Measurements from ENCODE around the gene GLTPD2.

Gene GLTPD2

GRCh38 chr17:4771519-4772234, 17.1 kb upstream of the GLTPD2 start, which contains the start of gene TM4SF5:
TM4SF5 (plus strand) TSS chr17:4771886; CDS start chr17:4771923, 37 bp downstream.
- no peak for DNase-seq (ENCODE audit: low read depth)

GRCh38 chr17:4772235-4772613, 16.5 kb upstream of the GLTPD2 start:
- no peak for DNase-seq (ENCODE audit: low read depth)

DNA sequence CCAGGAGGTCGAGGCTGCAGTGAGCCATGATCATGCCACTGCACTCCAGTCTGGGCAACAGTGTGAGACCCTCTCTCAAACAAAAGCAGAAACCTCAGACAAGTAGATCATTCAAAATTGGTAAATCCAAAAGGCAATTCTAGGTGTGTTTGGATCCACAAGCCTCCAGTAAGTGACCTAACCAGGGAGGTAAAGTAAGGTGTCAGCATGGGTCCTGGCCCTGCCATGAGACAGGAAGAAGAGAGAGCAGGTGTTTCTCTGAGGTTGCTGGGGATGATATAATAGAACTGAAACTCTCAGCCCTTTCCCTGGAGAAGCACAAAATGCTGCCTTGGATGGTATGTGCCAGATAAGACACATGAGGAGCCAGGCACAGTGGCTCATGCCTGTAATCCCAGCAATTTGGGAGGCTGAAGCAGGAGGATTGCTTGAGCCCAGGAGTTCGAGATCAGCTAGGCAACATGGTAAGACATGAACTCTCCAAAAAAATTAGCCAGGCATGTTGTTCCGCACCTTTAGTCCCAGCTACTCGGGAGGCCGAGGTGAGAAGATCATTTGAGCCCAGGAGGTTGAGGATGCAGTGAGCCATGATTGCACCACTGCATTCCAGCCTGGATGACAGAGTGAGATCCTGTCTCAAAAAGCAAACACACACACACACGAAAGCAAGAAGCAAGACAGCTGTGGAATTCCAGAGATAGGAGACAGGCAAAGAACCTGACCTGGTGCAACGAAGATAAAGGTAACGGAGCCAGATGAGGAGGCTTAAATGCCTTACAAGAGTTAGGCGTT, 10.6 kb upstream of the GLTPD2 start:
- no peak for DNase-seq (ENCODE audit: low read depth)

GRCh38 chr17:4780325-4780955, 8.3 kb upstream of the GLTPD2 start:
- DNase-seq (ENCODE audit: low read depth) = no peak

- DNase-seq (ENCODE audit: low read depth) = no peak
These were observed 6.1 kb upstream of the GLTPD2 start for GRCh38 chr17:4782652-4783051.

DNA sequence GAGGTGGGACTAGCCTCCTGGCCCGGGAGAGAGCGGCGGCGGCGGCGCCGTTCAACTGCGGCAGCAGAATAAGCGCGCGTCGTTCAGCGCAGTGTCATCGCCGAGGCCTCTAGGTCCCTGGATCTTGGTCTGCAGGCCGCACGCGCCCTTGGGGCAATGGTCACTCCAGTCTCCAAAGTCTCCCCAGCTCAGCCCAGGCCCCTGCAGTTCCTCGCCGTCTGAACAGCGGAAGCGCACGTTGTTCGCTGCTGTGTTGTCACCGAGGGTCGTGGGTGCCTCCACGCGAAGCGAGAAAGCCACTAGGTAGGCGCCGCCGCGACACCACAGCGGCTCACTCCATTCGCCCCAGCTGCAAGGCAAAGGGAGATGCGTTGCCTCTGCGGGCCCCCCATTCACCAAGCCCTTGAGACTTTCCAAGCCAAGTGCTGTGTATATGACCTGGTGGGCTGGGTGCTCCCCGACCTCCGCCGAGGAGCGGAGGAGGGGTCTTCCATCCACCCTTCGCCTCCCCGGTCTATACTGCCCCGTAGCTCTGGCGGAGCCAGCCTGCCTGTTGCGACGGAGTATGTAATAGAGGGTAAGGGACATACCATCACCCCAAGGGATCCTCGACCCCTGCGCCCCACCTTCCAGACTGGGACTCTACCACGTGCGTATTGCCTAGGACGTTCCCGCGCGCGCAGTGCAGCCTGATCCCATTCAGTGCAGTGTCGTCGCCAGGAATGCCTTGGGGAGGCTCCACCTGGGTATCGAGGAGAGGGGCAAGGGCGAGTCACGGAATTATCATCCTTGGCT, 3.3 kb upstream of the GLTPD2 start:
- DNase-seq (ENCODE audit: low read depth) = no peak

DNA sequence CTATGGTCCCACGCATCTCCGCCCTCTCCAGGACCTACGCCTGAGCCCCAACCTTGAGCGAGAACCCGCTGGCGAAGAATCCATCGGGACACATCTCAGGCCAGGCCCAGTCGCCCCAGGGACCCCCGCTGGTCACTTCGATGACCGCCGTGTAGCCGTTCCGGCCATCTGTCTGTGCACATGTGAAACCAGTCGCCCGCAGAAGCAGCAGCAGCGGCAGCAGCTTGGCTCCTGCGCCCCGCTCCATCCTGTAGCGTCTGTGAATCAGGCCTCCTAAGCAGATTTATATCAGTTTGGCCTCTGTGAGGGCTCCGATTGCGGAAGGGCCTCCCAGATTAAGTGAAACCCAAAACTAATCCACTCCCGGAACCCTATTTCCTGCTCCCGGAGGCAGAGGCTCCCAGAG, 2.7 kb upstream of the GLTPD2 start, which contains the start of gene VMO1:
TSS of gene VMO1 (minus strand) at position 259 of the 406 bp plus-strand sequence. CDS start at position 247, 12 bp downstream.
- peak; percentile 28 for DNase-seq (ENCODE audit: low read depth)

GRCh38 chr17:4786516-4786915, 2.2 kb upstream of the GLTPD2 start:
- DNase-seq (ENCODE audit: low read depth) = no peak

- DNase-seq (ENCODE audit: low read depth) = no peak
These were observed 481 bp upstream of the GLTPD2 start for GRCh38 chr17:4788159-4788806.

DNA sequence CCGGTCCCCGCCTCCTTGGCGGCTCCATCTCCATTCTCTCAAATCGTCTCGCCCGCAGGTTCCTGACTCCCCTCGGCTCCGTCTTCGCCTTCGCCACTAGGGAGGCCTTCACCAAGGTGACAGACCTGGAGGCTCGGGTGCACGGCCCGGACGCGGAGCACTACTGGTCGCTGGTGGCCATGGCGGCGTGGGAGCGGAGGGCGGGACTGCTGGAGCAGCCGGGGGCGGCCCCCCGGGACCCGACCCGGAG, 862 bp downstream of the GLTPD2 start:
- DNase-seq (ENCODE audit: low read depth) = no peak

- DNase-seq (ENCODE audit: low read depth) = peak; percentile 97
These were observed 1.4 kb downstream of the GLTPD2 start for GRCh38 chr17:4789951-4790704.

DNA sequence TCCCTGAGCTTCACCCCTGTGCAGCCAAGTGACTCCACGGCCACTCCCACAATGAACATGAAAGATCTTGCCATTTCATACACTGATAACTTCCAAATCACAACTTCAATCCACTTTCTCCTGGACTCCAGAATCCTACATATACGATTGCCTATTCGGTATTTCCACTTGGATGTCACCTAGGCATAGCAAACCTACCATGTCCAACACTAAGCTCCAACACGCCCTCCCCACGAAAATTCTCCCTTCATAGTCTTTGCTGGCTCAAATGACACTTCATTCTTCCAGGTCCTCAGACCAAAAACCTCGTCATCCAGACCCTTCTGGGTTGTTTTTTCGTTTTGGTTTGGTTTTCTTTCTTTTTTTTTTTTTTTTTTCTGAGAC, 1.9 kb downstream of the GLTPD2 start:
- no peak for DNase-seq (ENCODE audit: low read depth)

GRCh38 chr17:4795168-4795567, 6.4 kb downstream of the GLTPD2 start:
- no peak for DNase-seq (ENCODE audit: low read depth)

- peak; percentile 70 for DNase-seq (ENCODE audit: low read depth)
These were observed 7.8 kb downstream of the GLTPD2 start for GRCh38 chr17:4796552-4796920.

DNA sequence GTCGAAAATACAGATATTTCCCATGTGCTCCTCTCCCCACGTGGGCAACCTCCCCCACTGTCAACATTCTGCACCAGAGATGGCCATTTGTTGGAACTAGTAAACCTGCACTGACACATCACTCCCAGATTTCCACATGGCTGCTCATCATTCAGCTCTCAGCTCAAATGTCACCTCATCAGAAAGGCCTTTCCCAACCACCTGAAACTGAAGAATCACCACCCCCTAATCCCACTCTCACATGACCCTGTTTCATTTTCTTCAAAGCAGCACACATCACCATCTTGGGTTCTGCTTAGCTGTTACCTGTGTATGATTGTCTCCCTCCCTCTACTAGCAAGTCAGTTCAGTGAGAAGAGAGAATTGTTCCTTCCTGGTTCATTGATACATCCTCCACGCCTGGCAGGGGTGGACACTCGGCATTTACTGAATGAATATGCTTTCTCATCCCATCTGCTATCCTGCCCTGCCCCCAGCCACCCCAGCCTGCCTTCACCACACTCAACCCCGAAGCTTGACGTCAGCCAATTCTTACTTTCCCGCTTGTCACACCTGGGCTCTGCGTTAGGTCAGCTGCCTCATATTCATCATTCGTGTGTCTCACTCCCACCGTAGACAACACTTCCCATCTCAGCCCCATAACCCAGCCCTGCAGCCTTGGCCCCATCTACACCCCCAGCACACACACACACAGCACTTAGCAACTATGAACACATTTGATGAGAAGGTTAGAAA, 11.9 kb downstream of the GLTPD2 start:
- no peak for DNase-seq (ENCODE audit: low read depth)

DNA sequence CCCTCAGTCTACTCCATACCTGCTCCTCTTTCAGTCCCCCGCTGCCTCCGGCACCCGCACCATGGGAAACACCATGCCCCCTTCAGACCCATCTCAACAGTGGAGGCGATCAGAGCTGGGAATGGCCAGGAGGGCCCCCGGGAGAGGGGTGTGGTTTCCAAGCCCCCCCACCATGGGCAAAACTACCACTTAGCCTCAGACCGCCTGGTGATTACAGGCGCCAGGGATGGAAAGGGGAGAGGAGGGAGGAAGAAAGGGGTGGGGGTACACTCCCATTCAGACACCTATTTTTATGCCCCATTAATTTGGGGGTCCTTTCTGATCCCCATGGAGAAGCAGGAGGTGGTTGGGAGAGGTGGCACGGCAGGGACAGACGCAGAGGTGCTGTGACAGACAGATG, 13.5 kb downstream of the GLTPD2 start, which contains the start of gene C17orf114:
TSS of gene C17orf114 (minus strand) at position 101 of the 400 bp plus-strand sequence.
- DNase-seq (ENCODE audit: low read depth) = no peak

DNA sequence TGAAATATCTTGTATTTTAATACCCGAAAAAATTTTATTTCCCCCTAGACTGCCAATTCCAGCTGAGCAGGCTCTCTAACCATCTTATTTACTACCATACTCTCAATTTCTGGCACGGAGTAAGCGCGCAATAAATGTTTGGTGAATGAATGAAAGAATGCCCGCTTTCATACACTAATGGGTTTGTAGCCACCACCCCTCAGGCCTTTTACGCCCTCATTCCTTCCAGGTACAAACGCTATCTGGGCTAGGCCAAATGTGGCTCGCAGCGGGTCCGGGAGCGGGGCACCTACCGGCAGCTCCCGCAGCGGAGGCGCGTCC, 17.7 kb downstream of the GLTPD2 start:
- peak; percentile 42 for DNase-seq (ENCODE audit: low read depth)

- DNase-seq (ENCODE audit: low read depth) = peak; percentile 88
These were observed 18.2 kb downstream of the GLTPD2 start, which contains the start of gene PLD2 for GRCh38 chr17:4806777-4807604. PLD2 (plus strand) TSS chr17:4807152; CDS start chr17:4807773, 621 bp downstream.

DNA sequence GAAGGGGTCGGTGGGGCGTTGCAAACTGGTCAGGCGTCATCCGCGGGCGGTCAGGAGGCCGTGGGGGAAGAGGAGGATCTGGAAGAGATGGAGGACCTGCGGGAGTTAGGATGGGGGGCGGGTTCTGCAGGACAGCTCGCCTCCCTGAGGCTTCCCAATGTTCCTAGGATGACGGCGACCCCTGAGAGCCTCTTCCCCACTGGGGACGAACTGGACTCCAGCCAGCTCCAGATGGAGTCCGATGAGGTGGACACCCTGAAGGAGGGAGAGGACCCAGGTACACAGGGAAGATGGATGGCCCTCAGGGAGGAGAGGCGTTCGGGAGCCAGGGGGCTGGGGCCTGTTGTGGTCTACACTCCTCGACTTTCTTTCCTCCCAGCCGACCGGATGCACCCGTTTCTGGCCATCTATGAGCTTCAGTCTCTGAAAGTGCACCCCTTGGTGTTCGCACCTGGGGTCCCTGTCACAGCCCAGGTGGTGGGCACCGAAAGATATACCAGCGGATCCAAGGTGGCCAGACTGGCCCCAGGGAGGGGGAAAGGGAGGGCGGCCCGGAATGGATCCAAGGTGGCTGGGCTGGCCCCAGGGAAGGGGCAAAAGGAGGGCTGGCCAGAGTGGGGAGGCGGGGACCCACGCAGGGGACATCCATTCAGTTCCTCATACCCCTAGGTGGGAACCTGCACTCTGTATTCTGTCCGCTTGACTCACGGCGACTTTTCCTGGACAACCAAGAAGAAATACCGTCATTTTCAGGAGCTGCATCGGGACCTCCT, 19.0 kb downstream of the GLTPD2 start:
- peak; percentile 28 for DNase-seq (ENCODE audit: low read depth)

All from ELR (cell line).